ENCODE measurements around the gene TENM4.

DNA sequence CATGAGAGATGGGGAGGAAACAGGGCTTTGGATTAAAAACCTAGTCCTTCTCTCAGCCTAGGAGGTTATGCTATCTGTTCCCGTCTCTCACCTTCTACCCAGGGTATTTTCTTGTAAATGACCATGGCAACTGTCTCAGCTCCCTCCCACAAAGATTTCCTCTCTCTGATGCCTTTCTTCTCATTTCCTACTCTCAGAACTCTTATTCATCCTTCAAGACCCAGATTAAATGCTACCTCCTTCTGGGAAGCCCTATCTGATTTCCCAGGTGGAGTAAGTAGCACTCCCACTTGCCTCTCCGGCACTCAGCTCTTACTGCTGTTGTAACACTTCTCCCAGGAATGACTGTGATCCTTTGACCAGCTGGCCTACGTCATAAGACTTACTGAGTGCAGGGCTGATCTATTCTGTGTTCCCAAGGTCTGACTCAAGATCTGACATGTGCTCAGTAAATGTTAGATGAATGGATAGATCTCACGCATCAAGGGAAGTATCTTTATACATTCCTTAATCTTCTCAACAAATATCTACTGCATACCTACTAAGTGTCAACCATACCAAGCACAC is 175.0 kb downstream of the TENM4 start:
- no peak for TF ChIP-seq CTCF (conservative IDR thresholded peaks at IDR 0.05; ENCODE audit: low read length)
- TF ChIP-seq EZH2phosphoT487 (IDR thresholded peaks at IDR 0.05; ENCODE audit: borderline replicate concordance, low read depth, low read length) = no peak
